Airway epithelial cell (primary cell): ENCODE measurements around the gene NPR1. TPM values are rescaled to one million over a fixed set of nuclear protein-coding genes. Genes with fewer than 3 reads are reported as not detected.

Experiments used
- total RNA-seq: library from RNA; depleted of rRNA; stranded (reverse); fragments of >200 nt; gene quantifications from 2 replicates; pipeline ENCODE4 v1.2.3, GENCODE V29; 2015

The NPR1 gene
- not detected in 2 replicates for total RNA-seq

GRCh38 chr1:153678519-153679336 is at the start of gene NPR1:
NPR1 (plus strand) TSS chr1:153678688; CDS start chr1:153679109, 421 bp downstream.

GRCh38 chr1:153633754-153634665 is 44.5 kb upstream of the NPR1 start, which contains the start of gene CHTOP:
CHTOP (plus strand) TSS chr1:153634066; CDS start chr1:153636589, 2,523 bp downstream.

GRCh38 chr1:153658400-153659174 is 19.9 kb upstream of the NPR1 start, which contains the start of gene SNAPIN:
SNAPIN (plus strand) TSS chr1:153658703; CDS start chr1:153658744, 41 bp downstream.

GRCh38 chr1:153670859-153671627 is 7.4 kb upstream of the NPR1 start, which contains the start of gene ILF2:
ILF2 (minus strand) TSS chr1:153670993; CDS start chr1:153670922, 71 bp downstream.

GRCh38 chr1:153727463-153728304 is 49.2 kb downstream of the NPR1 start, which contains the start of gene INTS3:
INTS3 (plus strand) TSS chr1:153728050; CDS start chr1:153728635, 585 bp downstream.

Other genes starting within 250 kb of the NPR1 start
- 0.42 and 3.5 TPM in 2 replicates for gene S100A7, start 218.0 kb upstream of the NPR1 start, total RNA-seq
- gene S100A6, start 142.7 kb upstream of the NPR1 start, total RNA-seq = 2,657 and 2,815 TPM in 2 replicates
- gene S100A5, start 137.8 kb upstream of the NPR1 start, total RNA-seq = 0.49 TPM in 1 of 2 replicates, not detected in the other
- gene S100A4, start 132.9 kb upstream of the NPR1 start, total RNA-seq = 45.3 and 57.0 TPM in 2 replicates
- 4.6 and 9.0 TPM in 2 replicates for gene S100A3, start 129.4 kb upstream of the NPR1 start, total RNA-seq
- gene S100A2, start 112.8 kb upstream of the NPR1 start, total RNA-seq = 5,324 and 7,203 TPM in 2 replicates
- gene S100A16, start 65.6 kb upstream of the NPR1 start, total RNA-seq = 1,881 and 1,940 TPM in 2 replicates
- gene S100A14, start 62.4 kb upstream of the NPR1 start, total RNA-seq = 1,909 and 2,185 TPM in 2 replicates
- gene S100A13, start 51.2 kb upstream of the NPR1 start, total RNA-seq = 124 and 160 TPM in 2 replicates
- gene S100A1, start 50.3 kb upstream of the NPR1 start, total RNA-seq = not detected in 2 replicates
- 43.7 and 46.6 TPM in 2 replicates for gene CHTOP, start 44.6 kb upstream of the NPR1 start, total RNA-seq
- 56.8 and 62.6 TPM in 2 replicates for gene SNAPIN, start 20.0 kb upstream of the NPR1 start, total RNA-seq
- 208 and 209 TPM in 2 replicates for gene ILF2, start 7.7 kb upstream of the NPR1 start, total RNA-seq
- gene INTS3, start 49.4 kb downstream of the NPR1 start, total RNA-seq = 22.5 and 25.0 TPM in 2 replicates
- gene SLC27A3, start 96.7 kb downstream of the NPR1 start, total RNA-seq = 11.3 and 19.6 TPM in 2 replicates
- 4.2 and 8.8 TPM in 2 replicates for gene GATAD2B, start 244.3 kb downstream of the NPR1 start, total RNA-seq